ENCODE measurements around the gene CADM1.
A peak's percentile ranks its signal among the peaks of the same experiment; 100 is the strongest.

The CADM1 gene

DNA sequence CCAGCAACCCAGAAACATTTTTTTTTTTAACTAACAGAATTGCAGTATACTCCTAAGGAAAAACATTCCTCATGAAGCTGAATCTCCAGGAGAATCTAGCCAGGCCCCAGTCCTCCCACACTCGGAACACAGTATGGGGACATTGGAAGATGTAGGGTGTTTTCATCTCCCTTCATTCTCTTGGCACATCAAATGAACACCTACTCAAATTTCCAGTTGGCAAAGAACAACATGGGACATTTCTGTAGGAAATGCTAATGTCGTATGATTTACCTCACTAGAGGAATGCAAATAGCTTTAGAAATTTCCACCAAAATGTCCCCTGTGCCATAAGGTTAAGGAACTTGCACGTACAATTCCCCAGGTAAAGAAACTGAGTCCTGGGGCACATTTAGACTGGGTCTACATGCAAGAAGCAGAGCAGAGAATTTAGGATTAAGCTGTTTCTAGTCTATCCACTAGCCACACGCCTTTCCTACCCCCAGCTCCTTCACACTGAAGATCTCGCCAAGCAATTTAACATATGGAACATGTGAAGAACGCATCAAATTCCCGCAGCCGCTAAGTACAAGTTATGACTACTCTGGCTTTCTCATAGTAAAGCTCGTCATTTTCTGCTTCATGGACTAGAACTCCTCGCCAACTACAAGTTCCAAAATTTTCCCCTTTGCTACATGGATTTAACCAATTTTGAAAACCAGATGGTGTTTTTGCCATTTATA is 2.9 kb upstream of the CADM1 start:
- TF ChIP-seq, protein P1, sequence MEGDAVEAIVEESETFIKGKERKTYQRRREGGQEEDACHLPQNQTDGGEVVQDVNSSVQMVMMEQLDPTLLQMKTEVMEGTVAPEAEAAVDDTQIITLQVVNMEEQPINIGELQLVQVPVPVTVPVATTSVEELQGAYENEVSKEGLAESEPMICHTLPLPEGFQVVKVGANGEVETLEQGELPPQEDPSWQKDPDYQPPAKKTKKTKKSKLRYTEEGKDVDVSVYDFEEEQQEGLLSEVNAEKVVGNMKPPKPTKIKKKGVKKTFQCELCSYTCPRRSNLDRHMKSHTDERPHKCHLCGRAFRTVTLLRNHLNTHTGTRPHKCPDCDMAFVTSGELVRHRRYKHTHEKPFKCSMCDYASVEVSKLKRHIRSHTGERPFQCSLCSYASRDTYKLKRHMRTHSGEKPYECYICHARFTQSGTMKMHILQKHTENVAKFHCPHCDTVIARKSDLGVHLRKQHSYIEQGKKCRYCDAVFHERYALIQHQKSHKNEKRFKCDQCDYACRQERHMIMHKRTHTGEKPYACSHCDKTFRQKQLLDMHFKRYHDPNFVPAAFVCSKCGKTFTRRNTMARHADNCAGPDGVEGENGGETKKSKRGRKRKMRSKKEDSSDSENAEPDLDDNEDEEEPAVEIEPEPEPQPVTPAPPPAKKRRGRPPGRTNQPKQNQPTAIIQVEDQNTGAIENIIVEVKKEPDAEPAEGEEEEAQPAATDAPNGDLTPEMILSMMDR (IDR thresholded peaks at IDR 0.05): no peak
- intact Hi-C loops (cut with DNase I; ENCODE audit: low total_unique reads): loop anchor here (10.0 kb wide), 1 partner anchor 118 kb away; no protein-coding TSS in a partner anchor
- H3K4me1 ChIP-seq: peaks cover 5 to 20% (median 18%) of the 10 kb centered on the region in 4 donors
- no peak overlapping the region for H3K4me3 ChIP-seq
- no peaks in the 10 kb centered on the region for H3K36me3 ChIP-seq
- H3K27ac ChIP-seq: no peak overlapping the region
- DNase-seq: no peak
- H3K9me3 ChIP-seq: no peaks in the 10 kb centered on the region
- H3K27me3 ChIP-seq: peaks cover 0 to 9% of the 10 kb centered on the region in 2 donors

DNA sequence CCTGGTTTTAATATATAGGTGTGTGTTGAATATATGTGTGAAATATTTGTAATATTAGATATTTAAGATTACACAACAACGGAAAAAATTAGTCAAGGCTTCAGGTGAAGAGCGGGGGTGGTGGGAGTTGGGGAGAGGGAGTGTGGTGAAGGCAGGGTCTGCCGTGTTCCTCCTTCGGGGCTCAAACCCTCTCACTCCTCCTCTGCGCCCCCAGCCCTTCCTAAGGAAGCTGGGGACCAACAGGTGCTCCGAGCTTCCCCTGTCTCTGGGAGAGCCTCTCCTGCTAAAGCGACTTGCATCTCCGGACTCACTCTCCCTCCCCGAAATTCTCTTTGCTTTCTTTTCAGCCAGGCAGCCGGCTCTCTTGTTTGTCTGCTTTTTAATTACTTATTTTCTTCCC is 960 bp upstream of the CADM1 start:
- Histone ChIP-seq H3K27me3 (peaks cover 0 to 24% of the 10 kb centered on the region in 2 donors), H3K4me1 (peaks cover 5 to 26% (median 20%) of the 10 kb centered on the region in 4 donors), H3K27ac (peak overlapping the region in 1 of 2 donors; percentile 74), H3K4me3 (peak overlapping the region; percentile 56 to 62), H3K36me3 (no peaks in the 10 kb centered on the region), H3K9me3 (no peaks in the 10 kb centered on the region)
- DNase-seq: no peak
- TF ChIP-seq, protein P1 (IDR thresholded peaks at IDR 0.05): no peak
- intact Hi-C loops (cut with DNase I; ENCODE audit: low total_unique reads): loop anchor here (10.0 kb wide), 1 partner anchor 120 kb away; no protein-coding TSS in a partner anchor

DNA sequence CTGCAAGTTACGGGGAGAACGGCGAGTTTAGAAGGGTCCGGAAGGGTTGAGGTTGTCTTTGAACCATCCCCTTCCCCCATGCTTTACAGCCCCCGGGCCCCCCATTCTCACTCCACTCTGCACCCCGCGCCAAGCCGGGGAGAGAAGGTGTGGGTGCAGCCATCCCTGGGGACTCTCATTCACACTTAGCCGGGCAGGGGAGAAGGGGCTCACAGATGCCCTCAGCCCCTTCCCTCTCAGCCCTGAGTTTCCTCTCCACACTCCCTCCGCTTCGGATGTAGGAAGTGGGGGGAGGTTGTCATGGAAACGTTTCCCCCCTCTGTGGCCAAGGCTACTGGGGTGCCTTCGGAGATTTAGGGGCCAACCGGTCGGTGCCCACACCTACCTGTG is 334 bp downstream of the CADM1 start:
- H3K27me3 ChIP-seq: peaks cover 0 to 32% of the 10 kb centered on the region in 2 donors
- peak overlapping the region; percentile 50 to 74 for H3K27ac ChIP-seq
- no peaks in the 10 kb centered on the region for H3K36me3 ChIP-seq
- no peaks in the 10 kb centered on the region for H3K9me3 ChIP-seq
- TF ChIP-seq, protein P1 (IDR thresholded peaks at IDR 0.05): no peak
- H3K4me1 ChIP-seq: peaks cover 5 to 26% (median 20%) of the 10 kb centered on the region in 4 donors
- DNase-seq: no peak
- intact Hi-C loops (cut with DNase I; ENCODE audit: low total_unique reads): loop anchor here (5.0 to 10.0 kb wide), 2 partner anchors 121 to 167 kb away; no protein-coding TSS in a partner anchor
- peak overlapping the region; percentile 56 to 62 for H3K4me3 ChIP-seq

DNA sequence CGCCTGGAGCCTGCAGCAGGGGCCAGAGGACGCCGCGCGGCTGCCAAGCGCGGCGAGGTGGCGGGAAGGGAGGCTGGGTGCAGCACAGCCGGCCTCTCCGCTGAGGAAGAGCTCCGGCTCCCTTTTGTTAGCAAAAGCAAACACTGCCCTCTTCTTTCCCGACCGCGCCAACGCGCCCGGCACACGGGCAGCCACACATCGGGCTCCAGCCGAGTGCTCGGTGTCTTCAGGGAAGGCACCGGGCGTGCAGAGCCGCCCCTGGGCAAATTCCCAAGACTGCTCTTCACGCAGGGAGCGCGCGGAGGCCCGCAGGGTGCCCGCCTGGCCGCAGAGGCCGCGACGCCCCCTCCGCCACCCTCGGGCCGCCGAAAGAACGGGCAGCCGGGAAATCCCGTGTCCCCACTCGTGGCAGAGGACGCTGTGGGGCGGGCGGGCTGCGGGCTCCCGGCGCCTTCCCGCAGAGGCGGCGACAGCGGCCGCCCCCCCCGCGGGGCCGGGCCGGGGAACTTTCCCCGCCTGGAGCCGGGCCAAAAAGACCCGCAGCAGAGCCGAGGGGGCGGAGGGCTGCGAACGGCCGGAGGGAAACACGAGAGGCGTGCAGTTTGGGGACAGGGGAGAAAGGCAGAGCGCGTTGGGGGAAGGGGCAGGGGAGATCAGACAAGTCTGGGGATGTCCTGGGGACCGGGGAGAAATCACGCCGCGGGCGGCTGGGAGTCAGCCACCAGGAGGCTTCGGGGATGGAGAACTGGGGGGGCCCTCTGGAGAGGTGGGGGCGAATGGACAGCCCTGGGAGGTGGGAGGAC is 931 bp downstream of the CADM1 start:
- Histone ChIP-seq H3K27ac (peak overlapping the region in 1 of 2 donors; percentile 74), H3K27me3 (peaks cover 0 to 37% of the 10 kb centered on the region in 2 donors), H3K9me3 (no peaks in the 10 kb centered on the region), H3K4me1 (peaks cover 5 to 26% (median 20%) of the 10 kb centered on the region in 4 donors), H3K36me3 (no peaks in the 10 kb centered on the region), H3K4me3 (peak overlapping the region; percentile 56 to 62)
- TF ChIP-seq, protein P1 (IDR thresholded peaks at IDR 0.05): peak in 1 of 2 experiments; percentile 25
- DNase-seq: peak; percentile 38 to 73
- intact Hi-C loops (cut with DNase I; ENCODE audit: low total_unique reads): loop anchor here (5.0 to 10.0 kb wide), 2 partner anchors 122 to 166 kb away; no protein-coding TSS in a partner anchor

DNA sequence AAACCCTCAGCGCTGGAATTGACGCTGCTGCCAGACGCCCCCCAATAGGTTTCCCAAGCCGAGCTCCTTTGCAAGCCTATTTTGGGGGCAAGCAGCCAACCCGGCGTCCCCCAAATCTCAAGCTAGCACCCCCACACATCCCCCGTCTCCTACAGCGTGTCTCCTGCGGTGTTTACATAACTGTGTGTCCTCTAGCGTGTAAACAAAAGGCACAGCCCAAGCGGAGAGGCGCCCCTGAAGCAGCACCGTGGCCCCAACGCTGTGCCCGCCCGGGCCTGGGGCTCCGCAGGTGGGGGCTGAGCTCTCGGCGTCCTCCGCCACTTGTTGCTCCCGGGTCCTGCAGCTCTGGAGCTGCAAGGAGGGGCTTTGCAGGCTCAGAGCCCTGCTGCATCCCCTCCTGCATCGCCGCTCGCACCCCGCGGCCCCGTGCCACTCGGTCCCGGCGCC is 1.6 kb downstream of the CADM1 start:
- no peak for DNase-seq
- peaks cover 5 to 26% (median 20%) of the 10 kb centered on the region in 4 donors for H3K4me1 ChIP-seq
- H3K9me3 ChIP-seq: no peaks in the 10 kb centered on the region
- H3K27me3 ChIP-seq: peaks cover 0 to 41% of the 10 kb centered on the region in 2 donors
- peak overlapping the region in 1 of 2 donors; percentile 74 for H3K27ac ChIP-seq
- intact Hi-C loops (cut with DNase I; ENCODE audit: low total_unique reads): loop anchor here (5.0 to 10.0 kb wide), 2 partner anchors 122 to 165 kb away; no protein-coding TSS in a partner anchor
- peak overlapping the region; percentile 56 to 62 for H3K4me3 ChIP-seq
- no peaks in the 10 kb centered on the region for H3K36me3 ChIP-seq
- TF ChIP-seq, protein P1 (IDR thresholded peaks at IDR 0.05): no peak

All from tibial artery (tissue), 4 donors.